22Rv1 (cell line): Measurements from ENCODE around the gene CD1D.
"Not testable (repeated sequence)": the region's sequence is repeated elsewhere in the genome, so short reads cannot be mapped to it uniquely, and the experiment has no call there.

Experiments
- H3K27ac ChIP-seq: fragments of 450-650 bp; 2 replicates; pipeline ENCODE4 v1.5.1; 2017
- CTCF ChIP-seq: fragments of 450-650 bp; IDR thresholded peaks from 2 replicates; pipeline ENCODE4 v1.5.1; 2017; ENCODE audit warnings: mild to moderate bottlenecking
- ZFX ChIP-seq: fragments of 450-650 bp; IDR thresholded peaks from 2 replicates; pipeline ENCODE4 v1.6.1; 2017; ENCODE audit warnings: antibody characterized with exemption, borderline replicate concordance

The CD1D gene

GRCh38 chr1:158212320-158212719 lies 31.6 kb downstream of the CD1D start:
- H3K27ac ChIP-seq: no peak overlapping the region
- TF ChIP-seq ZFX (no peak), CTCF (no peak)

- not testable (repeated sequence) for H3K27ac ChIP-seq
Measured at GRCh38 chr1:158223445-158223844, 42.8 kb downstream of the CD1D start.

- H3K27ac ChIP-seq: no peak overlapping the region
- TF ChIP-seq ZFX: no peak
- no peak for TF ChIP-seq CTCF
Measured at GRCh38 chr1:158227904-158228623, 47.4 kb downstream of the CD1D start.
